Uterus (tissue), 4 donors: ENCODE measurements around the gene METTL24. TPM values are rescaled to one million over a fixed set of nuclear protein-coding genes. Genes with fewer than 3 reads are reported as not detected.

Experiments
- DNase-seq, 2 donors: peaks; one replicate each; pipeline ENCODE4 v3.0.0-alpha.2; 2019 to 2020
- H3K27ac ChIP-seq, 2 donors: fragments of 200-600 bp; sonication (generic); 1 replicate in 1 of 2; 2 replicates in 1 of 2; pipeline ENCODE4 v1.5.1; 2016 to 2018
- H3K27me3 ChIP-seq, 2 donors: fragments of 200-600 bp; sonication (generic); one replicate each; pipeline ENCODE4 v1.5.1; 2018 to 2019; ENCODE audit warnings: control low read depth in 1 of 2
- H3K36me3 ChIP-seq, 2 donors: fragments of 200-600 bp; sonication (generic); one replicate each; pipeline ENCODE4 v1.5.1; 2019; ENCODE audit warnings: control low read depth in 1 of 2
- H3K4me1 ChIP-seq, 2 donors: fragments of 200-600 bp; sonication (generic); one replicate each; pipeline ENCODE4 v1.5.1; 2018 to 2019; ENCODE audit warnings: control low read depth in 1 of 2
- H3K4me3 ChIP-seq, 2 donors: fragments of 200-600 bp; sonication (generic); 1 replicate in 1 of 2; 2 replicates in 1 of 2; pipeline ENCODE4 v1.5.1; 2018 to 2019; ENCODE audit warnings: mild to moderate bottlenecking in 1 of 2
- H3K9me3 ChIP-seq, 2 donors: fragments of 200-600 bp; sonication (generic); one replicate each; pipeline ENCODE4 v1.5.1; 2019; ENCODE audit warnings: control low read depth in 1 of 2
- CTCF ChIP-seq, 4 experiments: fragments of 200-600 bp in 2 of 4; fragments of 450-650 bp in 2 of 4; sonication (generic) in 2 of 4; IDR thresholded peaks; one replicate each; pipeline ENCODE4 v1.5.1; 2016 to 2019; ENCODE audit warnings: antibody characterized with exemption in 4 of 4, mild to moderate bottlenecking in 2 of 4, moderate library complexity in 1 of 4
- POLR2A ChIP-seq, 2 donors: fragments of 450-650 bp; IDR thresholded peaks; one replicate each; pipeline ENCODE4 v1.6.1; 2016; ENCODE audit warnings: antibody characterized with exemption in 2 of 2, mild to moderate bottlenecking in 1 of 2, moderate library complexity in 1 of 2
- intact Hi-C: fragments of 100-400 bp; cut with DNase I; formaldehyde crosslinking; loops from one replicate; pipeline ENCODE4 v1.15.1; 2023; ENCODE audit warnings: low total_unique reads
- total RNA-seq, 4 donors: library from RNA; depleted of rRNA in 3 of 4; stranded (reverse); fragments of >200 nt in 3 of 4; gene quantifications; one replicate each; pipeline versions ENCODE4 v1.1.0 to v1.2.4, GENCODE V29; 2014 to 2023
- donor health status: DM: yes; HTN: yes; CAD: no.

Gene METTL24
- total RNA-seq, 4 donors from 2014 or later, result 18.0 to 47.2 (median 30.7) TPM; not detected in 1

- intact Hi-C loops, result no loop called here
- Histone ChIP-seq H3K27me3 (no peaks in the 10 kb centered on the region), H3K36me3 (no peaks in the 10 kb centered on the region), H3K4me1 (peaks cover 0 to 23% of the 10 kb centered on the region in 2 donors), H3K27ac (peak overlapping the region; percentile 83 to 91), H3K4me3 (no peak overlapping the region), H3K9me3 (no peaks in the 10 kb centered on the region)
- no peak for DNase-seq
- TF ChIP-seq CTCF (IDR thresholded peaks at IDR 0.05) (no peak), POLR2A (IDR thresholded peaks at IDR 0.05) (no peak)
These were observed 31.5 kb downstream of the METTL24 start for GRCh38 chr6:110326609-110327008.

GRCh38 chr6:110326057-110326456, 32.1 kb downstream of the METTL24 start:
- no peak for DNase-seq
- intact Hi-C loops, result no loop called here
- Histone ChIP-seq H3K27me3 (no peaks in the 10 kb centered on the region), H3K9me3 (no peaks in the 10 kb centered on the region), H3K4me3 (no peak overlapping the region), H3K27ac (peak overlapping the region; percentile 61 to 83), H3K4me1 (peaks cover 0 to 23% of the 10 kb centered on the region in 2 donors), H3K36me3 (no peaks in the 10 kb centered on the region)
- TF ChIP-seq CTCF (IDR thresholded peaks at IDR 0.05) (no peak), POLR2A (IDR thresholded peaks at IDR 0.05) (no peak)

GRCh38 chr6:110325197-110325596, 33.0 kb downstream of the METTL24 start:
- Histone ChIP-seq H3K36me3 (no peaks in the 10 kb centered on the region), H3K27me3 (no peaks in the 10 kb centered on the region), H3K9me3 (no peaks in the 10 kb centered on the region), H3K4me3 (no peak overlapping the region), H3K4me1 (peaks cover 0 to 23% of the 10 kb centered on the region in 2 donors), H3K27ac (peak overlapping the region; percentile 61 to 83)
- intact Hi-C loops, result no loop called here
- DNase-seq, result peak in 1 of 2 donors; percentile 42
- TF ChIP-seq CTCF (IDR thresholded peaks at IDR 0.05) (no peak), POLR2A (IDR thresholded peaks at IDR 0.05) (no peak)

GRCh38 chr6:110324548-110324947, 33.6 kb downstream of the METTL24 start:
- no peak overlapping the region for H3K4me3 ChIP-seq
- H3K9me3 ChIP-seq, result no peaks in the 10 kb centered on the region
- intact Hi-C loops, result no loop called here
- no peaks in the 10 kb centered on the region for H3K27me3 ChIP-seq
- no peaks in the 10 kb centered on the region for H3K36me3 ChIP-seq
- H3K4me1 ChIP-seq, result peaks cover 0 to 23% of the 10 kb centered on the region in 2 donors
- TF ChIP-seq POLR2A (IDR thresholded peaks at IDR 0.05) (no peak), CTCF (IDR thresholded peaks at IDR 0.05) (no peak)
- DNase-seq, result no peak
- peak overlapping the region; percentile 61 to 83 for H3K27ac ChIP-seq

- H3K4me3 ChIP-seq, result no peak overlapping the region
- intact Hi-C loops, result no loop called here
- DNase-seq, result no peak
- peak overlapping the region; percentile 61 to 83 for H3K27ac ChIP-seq
- no peaks in the 10 kb centered on the region for H3K9me3 ChIP-seq
- TF ChIP-seq CTCF (IDR thresholded peaks at IDR 0.05), result no peak
- TF ChIP-seq POLR2A (IDR thresholded peaks at IDR 0.05), result no peak
- H3K36me3 ChIP-seq, result no peaks in the 10 kb centered on the region
- no peaks in the 10 kb centered on the region for H3K27me3 ChIP-seq
- peaks cover 0 to 17% of the 10 kb centered on the region in 2 donors for H3K4me1 ChIP-seq
These were observed 34.9 kb downstream of the METTL24 start for GRCh38 chr6:110323258-110323657.
